Suppressor macrophage (primary cell): Measurements from ENCODE around the gene SYDE1.
A peak's percentile ranks its signal among the peaks of the same experiment; 100 is the strongest.

Experiments
- DNase-seq, 4 experiments: peaks; one replicate each; pipeline ENCODE4 v3.0.0-alpha.2; 2020 to 2022

The SYDE1 gene

GRCh38 chr19:15125232-15126067 is 18.2 kb downstream of the SYDE1 start:
- peak; percentile 99 to 100 (median 99) for DNase-seq

GRCh38 chr19:15126131-15126910 is 19.1 kb downstream of the SYDE1 start:
- peak in 2 of 4 experiments; percentile 13 to 16 for DNase-seq

- no peak for DNase-seq
These were observed 21.1 kb downstream of the SYDE1 start for GRCh38 chr19:15128162-15128770.

GRCh38 chr19:15129856-15130585 is 22.8 kb downstream of the SYDE1 start:
- DNase-seq: no peak

GRCh38 chr19:15136234-15136954 is 29.2 kb downstream of the SYDE1 start:
- DNase-seq: no peak

GRCh38 chr19:15137777-15138176 is 30.6 kb downstream of the SYDE1 start:
- DNase-seq: no peak

- no peak for DNase-seq
These were observed 31.2 kb downstream of the SYDE1 start for GRCh38 chr19:15138427-15138826.

GRCh38 chr19:15141143-15141542 is 33.9 kb downstream of the SYDE1 start:
- no peak for DNase-seq

- DNase-seq: no peak
These were observed 35.1 kb downstream of the SYDE1 start for GRCh38 chr19:15142313-15142712.

GRCh38 chr19:15144046-15144646 is 36.9 kb downstream of the SYDE1 start:
- no peak for DNase-seq

- no peak for DNase-seq
These were observed 39.9 kb downstream of the SYDE1 start for GRCh38 chr19:15147090-15147489.

GRCh38 chr19:15149737-15150136 is 42.5 kb downstream of the SYDE1 start:
- DNase-seq: peak; percentile 39 to 73 (median 56)

GRCh38 chr19:15154002-15154612 is 46.9 kb downstream of the SYDE1 start:
- DNase-seq: peak; percentile 67 to 78 (median 70)

- DNase-seq: no peak
These were observed 48.1 kb downstream of the SYDE1 start for GRCh38 chr19:15155296-15155695.

GRCh38 chr19:15156391-15156790 is 49.2 kb downstream of the SYDE1 start:
- DNase-seq: no peak

GRCh38 chr19:15159251-15159650 is 52.0 kb downstream of the SYDE1 start:
- DNase-seq: no peak

- no peak for DNase-seq
These were observed 54.1 kb downstream of the SYDE1 start for GRCh38 chr19:15161028-15161984.
